ENCODE measurements around the gene RBP3.

RBP3 gene

DNA sequence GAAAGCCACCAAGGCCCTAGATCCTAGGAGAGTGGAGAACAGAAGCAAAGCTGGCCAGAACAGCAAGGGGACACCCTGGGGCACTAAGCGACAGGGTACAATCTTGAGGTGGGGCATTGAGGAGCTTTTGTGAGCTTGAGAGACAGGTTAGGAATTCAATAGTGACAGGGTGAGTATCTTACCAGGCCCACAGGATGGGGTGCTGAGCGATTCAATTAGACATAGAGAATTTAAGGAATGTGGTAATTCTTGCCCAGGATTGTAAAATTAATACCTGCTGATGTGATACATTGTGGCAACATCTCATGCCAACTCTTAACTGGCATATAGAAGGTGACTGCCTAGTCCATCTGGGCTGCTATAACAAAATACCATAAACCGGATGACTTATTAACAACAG lies 14.0 kb downstream of the RBP3 start:
- no peak overlapping the region for H3K4me3 ChIP-seq
- peak; percentile 14 for DNase-seq (ENCODE audit: low spot score)
- TF ChIP-seq CTCF (IDR thresholded peaks at IDR 0.05) = no peak
- no peak overlapping the region for H3K27ac ChIP-seq

DNA sequence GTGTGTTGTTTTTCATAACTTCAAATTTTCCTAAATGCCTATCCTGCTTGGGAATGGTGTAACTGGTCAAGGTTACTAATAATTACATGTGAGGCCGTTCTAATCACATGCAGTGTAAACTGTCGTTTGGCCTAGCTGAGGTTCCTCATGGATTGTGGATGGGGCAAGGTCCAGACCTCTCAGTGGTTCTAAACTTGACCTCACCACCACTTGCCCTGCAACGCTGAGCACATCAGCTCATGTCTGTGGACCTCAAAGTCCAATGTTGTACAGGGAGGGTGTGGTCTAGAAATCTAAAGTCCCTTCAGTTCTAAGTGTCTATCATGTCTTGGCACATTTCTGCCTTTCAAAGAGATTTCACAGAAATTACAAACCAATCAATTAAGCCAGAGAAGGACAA lies 15.6 kb downstream of the RBP3 start:
- H3K4me3 ChIP-seq = no peak overlapping the region
- TF ChIP-seq CTCF (IDR thresholded peaks at IDR 0.05) = no peak
- no peak overlapping the region for H3K27ac ChIP-seq
- no peak for DNase-seq (ENCODE audit: low spot score)

- no peak overlapping the region for H3K4me3 ChIP-seq
- DNase-seq (ENCODE audit: low spot score) = no peak
- no peak overlapping the region for H3K27ac ChIP-seq
- no peak for TF ChIP-seq CTCF (IDR thresholded peaks at IDR 0.05)
These were observed 16.2 kb downstream of the RBP3 start for GRCh38 chr10:47364366-47364765.

DNA sequence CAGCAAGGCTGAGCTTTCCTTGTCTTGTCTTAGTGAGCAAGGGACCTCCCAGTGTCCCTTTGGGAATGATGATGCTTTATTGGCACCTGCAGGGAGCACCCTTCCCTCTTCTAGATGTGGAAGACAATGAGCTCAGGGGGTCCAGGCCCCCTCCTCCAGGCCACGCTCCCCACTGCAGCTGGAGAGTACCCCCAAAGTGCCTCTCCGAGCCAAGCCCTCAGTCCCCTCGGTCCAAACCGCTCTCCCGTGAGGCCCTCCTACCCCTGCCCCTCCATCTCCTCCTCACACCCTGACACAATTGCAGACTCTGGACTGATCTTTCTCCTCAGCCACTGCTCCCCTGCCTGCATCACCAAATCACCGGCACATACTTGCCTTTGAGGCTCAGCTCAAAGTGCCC lies 16.7 kb downstream of the RBP3 start:
- no peak for TF ChIP-seq CTCF (IDR thresholded peaks at IDR 0.05)
- H3K27ac ChIP-seq = no peak overlapping the region
- no peak overlapping the region for H3K4me3 ChIP-seq
- DNase-seq (ENCODE audit: low spot score) = peak; percentile 57

DNA sequence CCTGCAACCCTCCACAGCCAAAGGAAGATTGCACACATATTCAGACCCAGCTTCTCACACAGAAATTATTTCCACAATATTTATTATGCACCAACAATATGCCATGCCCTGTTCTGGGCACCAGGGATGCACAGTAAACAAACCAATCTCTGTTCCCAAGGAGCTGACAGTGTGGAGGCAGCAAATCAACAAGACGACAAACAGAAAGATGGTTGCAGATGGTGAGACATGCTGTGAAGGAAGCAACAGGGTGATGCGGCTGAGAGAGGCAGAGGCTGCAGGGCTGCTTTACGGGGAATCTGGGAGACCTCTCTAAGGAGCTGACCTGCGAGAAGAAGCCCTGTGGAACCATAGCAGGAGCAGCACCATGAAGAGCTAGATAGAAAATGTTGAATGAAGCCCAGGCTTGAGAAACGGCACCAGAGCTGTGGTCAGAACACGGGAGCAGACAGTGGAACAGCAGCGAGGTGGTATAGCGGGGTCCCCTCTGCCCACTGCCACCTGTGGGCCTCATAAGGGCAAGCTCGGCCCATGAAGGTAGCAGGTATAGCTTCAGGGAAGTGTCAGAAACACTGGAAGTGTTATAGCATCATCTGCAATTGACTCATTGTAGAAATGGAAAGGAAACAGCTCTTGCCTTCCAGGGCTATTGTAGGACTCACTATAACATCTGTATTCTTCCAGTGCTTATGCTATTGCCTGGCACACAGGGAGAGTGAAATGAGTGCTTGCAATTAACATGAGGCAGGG lies 17.4 kb downstream of the RBP3 start:
- Histone ChIP-seq H3K27ac (no peak overlapping the region), H3K4me3 (no peak overlapping the region)
- peak; percentile 38 for DNase-seq (ENCODE audit: low spot score)
- TF ChIP-seq CTCF (IDR thresholded peaks at IDR 0.05) = no peak

- no peak overlapping the region for H3K27ac ChIP-seq
- no peak for TF ChIP-seq CTCF (IDR thresholded peaks at IDR 0.05)
- H3K4me3 ChIP-seq = no peak overlapping the region
- DNase-seq (ENCODE audit: low spot score) = peak; percentile 50
These were observed 18.0 kb downstream of the RBP3 start for GRCh38 chr10:47366181-47366631.

DNA sequence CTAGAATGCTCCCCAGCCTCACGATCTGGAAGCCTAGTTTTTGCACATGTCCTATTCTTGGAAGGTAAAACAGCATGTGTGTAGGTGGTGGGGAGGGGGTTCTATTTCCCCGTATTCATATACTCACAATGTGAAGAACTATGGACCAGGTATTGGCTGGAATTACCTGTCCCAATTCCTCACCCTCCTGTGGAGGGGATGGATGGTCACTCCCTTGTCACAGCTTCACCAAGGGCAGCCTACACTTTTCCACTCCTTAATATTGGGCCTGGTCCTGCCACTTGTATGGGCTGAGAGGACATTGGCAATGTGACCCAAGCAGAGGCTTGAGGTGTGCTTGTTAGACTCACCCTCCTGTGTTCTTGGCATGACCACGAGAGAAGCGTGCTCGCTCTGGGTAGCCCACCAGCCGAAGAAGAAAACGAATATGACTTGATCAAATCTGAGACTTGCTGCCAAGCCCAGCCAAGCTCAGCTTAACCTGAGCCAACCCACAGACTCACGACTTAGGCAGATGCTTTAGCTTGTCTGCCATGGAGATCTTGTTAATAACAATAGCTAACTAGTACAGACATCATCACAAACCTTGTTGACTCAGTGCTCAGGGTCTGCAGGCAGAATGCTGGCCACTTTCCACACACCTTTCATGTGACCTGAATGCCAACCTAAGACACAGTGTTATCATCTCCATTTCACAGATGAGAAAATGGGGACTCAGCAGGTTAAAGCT lies 18.7 kb downstream of the RBP3 start:
- TF ChIP-seq CTCF (IDR thresholded peaks at IDR 0.05) = no peak
- peak; percentile 33 for DNase-seq (ENCODE audit: low spot score)
- Histone ChIP-seq H3K4me3 (no peak overlapping the region), H3K27ac (no peak overlapping the region)
